ENCODE results near the gene CD40.

The CD40 gene

DNA sequence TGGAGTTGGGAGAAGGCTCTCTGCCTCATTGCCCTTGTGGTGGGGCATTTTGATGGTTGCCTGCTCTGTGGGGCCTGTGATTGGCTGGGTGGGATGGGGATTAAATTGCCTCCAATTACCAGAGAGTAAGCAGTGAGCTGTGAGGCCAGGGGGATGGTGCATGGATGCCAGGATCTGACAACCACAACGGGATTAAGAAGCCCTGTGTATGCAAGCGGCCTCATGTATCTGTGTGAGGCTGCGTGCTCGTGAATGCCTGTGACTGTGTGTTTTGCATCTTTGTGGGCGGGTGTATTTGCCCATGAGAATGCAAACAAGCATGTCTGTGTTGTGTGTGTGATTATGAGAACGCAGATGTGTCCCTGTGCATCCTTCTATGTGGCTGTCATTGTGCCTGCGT, 46.1 kb downstream of the CD40 start:
- Histone ChIP-seq H3K36me3 (ENCODE audit: control insufficient read depth, insufficient read depth, low read length) (no peaks in the 10 kb centered on the region), H3K4me3 (ENCODE audit: extremely low read depth, insufficient read depth, low read length, poor library complexity, severe bottlenecking) (no peak overlapping the region), H3K27ac (ENCODE audit: low read depth, low read length, severe bottlenecking) (no peak overlapping the region), H3K4me1 (ENCODE audit: control insufficient read depth, insufficient read depth, low read length, poor library complexity, severe bottlenecking) (no peaks in the 10 kb centered on the region), H3K9me3 (ENCODE audit: control insufficient read depth, low read length) (no peaks in the 10 kb centered on the region)
- 73 to 75% methylated on average over 7 of the region's 7 CpGs for WGBS, 2 experiments (ENCODE audit: insufficient coverage in 2 of 2)

DNA sequence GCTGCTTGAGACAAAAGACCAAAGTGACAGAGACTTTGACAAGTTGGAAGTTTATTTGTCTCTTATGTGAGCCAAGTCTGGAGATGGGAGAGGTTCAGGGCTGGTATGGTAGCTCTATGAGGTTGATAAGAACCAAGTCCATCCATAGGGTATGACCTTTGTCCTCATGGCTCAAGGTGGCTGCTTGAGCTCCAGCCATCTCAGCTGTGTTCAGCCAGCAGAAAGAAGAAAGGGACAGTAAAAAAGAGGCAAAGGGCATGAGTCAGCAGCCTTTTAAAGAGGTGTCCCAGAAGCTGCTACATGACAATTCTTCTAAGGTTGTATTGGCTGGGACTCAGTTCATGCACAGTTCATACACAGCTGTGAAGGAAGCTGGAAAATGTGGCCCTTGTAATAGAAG, 49.0 kb downstream of the CD40 start:
- Histone ChIP-seq H3K4me3 (ENCODE audit: extremely low read depth, insufficient read depth, low read length, poor library complexity, severe bottlenecking) (no peak overlapping the region), H3K4me1 (ENCODE audit: control insufficient read depth, insufficient read depth, low read length, poor library complexity, severe bottlenecking) (no peaks in the 10 kb centered on the region), H3K36me3 (ENCODE audit: control insufficient read depth, insufficient read depth, low read length) (no peaks in the 10 kb centered on the region), H3K9me3 (ENCODE audit: control insufficient read depth, low read length) (no peaks in the 10 kb centered on the region), H3K27ac (ENCODE audit: low read depth, low read length, severe bottlenecking) (no peak overlapping the region)

DNA sequence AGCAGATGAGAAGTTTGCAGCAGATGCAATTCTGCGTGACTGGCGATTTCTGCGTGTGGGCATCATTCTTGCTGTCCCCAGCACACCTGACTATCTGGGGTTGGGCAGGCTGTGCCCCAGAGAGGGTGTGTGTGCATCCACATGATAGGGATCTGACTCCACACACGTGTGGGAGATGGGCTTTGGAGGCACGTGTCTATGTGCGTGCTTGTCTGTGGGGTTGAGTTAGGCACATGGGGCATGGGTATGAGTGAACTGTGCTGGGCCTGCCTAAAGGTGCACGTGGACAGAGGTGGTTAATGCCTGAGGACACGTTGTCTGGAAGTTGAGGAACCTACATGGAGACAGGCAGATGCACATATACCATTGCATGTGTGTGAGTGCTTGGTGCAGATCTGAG, 50.3 kb downstream of the CD40 start:
- Histone ChIP-seq H3K4me1 (ENCODE audit: control insufficient read depth, insufficient read depth, low read length, poor library complexity, severe bottlenecking) (no peaks in the 10 kb centered on the region), H3K36me3 (ENCODE audit: control insufficient read depth, insufficient read depth, low read length) (no peaks in the 10 kb centered on the region), H3K27ac (ENCODE audit: low read depth, low read length, severe bottlenecking) (no peak overlapping the region), H3K4me3 (ENCODE audit: extremely low read depth, insufficient read depth, low read length, poor library complexity, severe bottlenecking) (no peak overlapping the region), H3K9me3 (ENCODE audit: control insufficient read depth, low read length) (no peaks in the 10 kb centered on the region)
- 68 to 86% methylated on average over 7 to 8 of the region's 8 CpGs for WGBS, 2 experiments (ENCODE audit: insufficient coverage in 2 of 2)

DNA sequence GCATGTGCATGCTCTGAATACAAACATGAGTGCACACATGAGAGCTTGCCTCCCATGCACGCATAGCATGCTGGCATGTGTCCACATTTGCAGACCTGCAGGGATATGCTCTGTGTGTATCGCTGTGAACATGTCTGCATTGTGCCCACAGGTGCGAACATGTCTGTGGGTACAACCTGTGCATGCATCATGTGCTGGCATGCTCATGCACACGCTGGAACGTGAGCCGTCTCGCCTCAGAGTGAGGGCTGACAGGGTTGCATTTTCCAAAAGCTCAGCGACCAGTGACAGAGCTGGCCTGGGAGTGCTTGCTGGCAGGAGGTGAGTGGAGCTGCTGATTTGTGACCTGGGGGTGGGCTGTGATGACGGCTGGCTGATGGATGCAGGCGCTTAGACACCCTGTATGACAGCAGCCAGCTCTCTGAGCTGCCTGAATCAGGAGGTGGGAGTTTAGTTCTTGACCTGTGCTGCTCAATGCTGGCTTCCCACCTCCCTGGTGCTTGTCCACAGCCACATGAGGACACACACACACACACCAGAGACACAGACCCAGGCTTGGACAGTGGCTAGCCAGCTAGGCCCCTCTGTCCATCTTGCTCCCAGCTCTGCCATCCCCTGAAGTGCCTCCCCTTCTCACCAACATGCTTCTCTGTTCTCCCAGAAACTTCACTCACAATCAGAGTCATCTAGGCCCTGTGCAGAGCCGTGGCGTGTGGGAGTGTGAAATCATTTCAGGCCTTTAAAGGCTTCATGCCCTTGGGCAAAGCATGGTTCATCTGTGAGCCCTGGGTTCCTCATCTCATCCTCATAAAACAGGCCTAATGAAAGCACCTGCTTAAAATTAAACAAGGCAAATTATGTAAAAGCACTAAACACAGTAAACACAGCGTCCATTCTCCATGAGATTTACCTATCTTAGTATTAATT, 51.4 kb downstream of the CD40 start:
- H3K4me1 ChIP-seq (ENCODE audit: control insufficient read depth, insufficient read depth, low read length, poor library complexity, severe bottlenecking) = no peaks in the 10 kb centered on the region
- 78 to 82% methylated on average over 7 to 11 of the region's 13 CpGs for whole genome bisulfite sequencing, 2 experiments (ENCODE audit: insufficient coverage in 2 of 2)
- no peak overlapping the region for H3K27ac ChIP-seq (ENCODE audit: low read depth, low read length, severe bottlenecking)
- no peaks in the 10 kb centered on the region for H3K36me3 ChIP-seq (ENCODE audit: control insufficient read depth, insufficient read depth, low read length)
- H3K9me3 ChIP-seq (ENCODE audit: control insufficient read depth, low read length) = no peaks in the 10 kb centered on the region
- H3K4me3 ChIP-seq (ENCODE audit: extremely low read depth, insufficient read depth, low read length, poor library complexity, severe bottlenecking) = no peak overlapping the region

DNA sequence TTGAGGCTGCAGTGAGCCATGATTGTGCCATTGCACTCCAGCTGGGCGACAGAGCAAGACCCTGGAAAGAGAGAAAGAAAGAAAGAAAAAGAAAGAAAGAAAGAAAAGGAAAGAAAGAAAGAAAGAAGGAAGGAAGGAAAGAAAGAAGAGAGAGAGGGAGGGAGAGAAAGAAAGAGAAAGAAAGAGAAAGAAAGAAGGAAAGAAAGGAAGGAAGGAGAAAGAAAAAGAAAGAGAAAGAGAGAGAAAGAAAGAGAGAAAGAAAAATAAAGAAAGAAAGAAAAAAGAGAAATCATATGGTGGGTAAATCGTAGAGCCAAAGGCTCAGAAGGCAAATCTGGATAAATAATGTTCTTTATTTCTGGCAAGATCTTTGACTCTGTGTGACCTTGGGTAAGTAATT, 53.4 kb downstream of the CD40 start:
- 81 to 94% methylated on average over 2 of the region's 2 CpGs for whole genome bisulfite sequencing, 2 experiments (ENCODE audit: insufficient coverage in 2 of 2)
- no peaks in the 10 kb centered on the region for H3K9me3 ChIP-seq (ENCODE audit: control insufficient read depth, low read length)
- H3K36me3 ChIP-seq (ENCODE audit: control insufficient read depth, insufficient read depth, low read length) = no peaks in the 10 kb centered on the region
- H3K4me3 ChIP-seq (ENCODE audit: extremely low read depth, insufficient read depth, low read length, poor library complexity, severe bottlenecking) = no peak overlapping the region
- H3K4me1 ChIP-seq (ENCODE audit: control insufficient read depth, insufficient read depth, low read length, poor library complexity, severe bottlenecking) = no peaks in the 10 kb centered on the region
- H3K27ac ChIP-seq (ENCODE audit: low read depth, low read length, severe bottlenecking) = no peak overlapping the region

DNA sequence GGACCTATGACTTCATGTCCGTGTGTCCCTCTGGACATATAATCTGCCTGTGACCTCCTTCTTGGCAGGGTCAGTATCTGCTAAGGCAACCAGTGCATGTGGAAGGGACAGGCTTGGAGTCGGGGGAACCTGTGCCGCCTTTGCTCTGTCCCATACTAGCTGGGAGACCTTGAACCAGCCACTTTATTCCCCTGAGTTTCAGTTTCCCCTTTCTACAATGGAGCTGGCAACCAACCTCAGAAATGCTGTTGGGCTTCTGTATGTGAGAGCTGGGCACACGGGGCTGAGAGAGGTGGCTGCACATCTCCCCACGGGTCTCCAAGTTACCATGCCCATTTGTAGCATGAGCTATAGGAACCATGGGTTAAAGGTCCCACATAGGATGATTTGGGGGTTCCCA, 53.8 kb downstream of the CD40 start:
- Histone ChIP-seq H3K36me3 (ENCODE audit: control insufficient read depth, insufficient read depth, low read length) (no peaks in the 10 kb centered on the region), H3K27ac (ENCODE audit: low read depth, low read length, severe bottlenecking) (no peak overlapping the region), H3K9me3 (ENCODE audit: control insufficient read depth, low read length) (no peaks in the 10 kb centered on the region), H3K4me1 (ENCODE audit: control insufficient read depth, insufficient read depth, low read length, poor library complexity, severe bottlenecking) (no peaks in the 10 kb centered on the region), H3K4me3 (ENCODE audit: extremely low read depth, insufficient read depth, low read length, poor library complexity, severe bottlenecking) (no peak overlapping the region)
- WGBS, 2 experiments (ENCODE audit: insufficient coverage in 2 of 2) = 76 to 85% methylated on average over 5 of the region's 5 CpGs

DNA sequence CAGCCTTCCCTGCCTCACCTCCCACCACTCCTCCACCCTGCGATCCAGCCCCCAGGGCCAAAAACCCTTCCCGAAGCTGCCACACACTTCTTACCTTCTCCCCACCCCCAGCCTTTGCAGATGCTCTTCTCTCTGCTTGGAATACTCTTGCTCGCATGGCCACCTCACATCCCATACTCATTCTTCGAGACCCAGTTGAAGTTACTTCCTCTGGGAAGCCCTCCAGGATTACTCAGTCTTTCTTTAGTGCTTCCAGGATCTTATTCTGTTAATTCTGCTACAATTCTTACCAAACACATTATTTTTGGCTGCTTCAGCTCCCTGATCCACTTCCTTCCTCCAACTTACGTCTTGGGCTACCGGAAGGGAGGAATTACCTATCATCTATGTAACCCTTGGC, 54.3 kb downstream of the CD40 start:
- H3K36me3 ChIP-seq (ENCODE audit: control insufficient read depth, insufficient read depth, low read length) = no peaks in the 10 kb centered on the region
- H3K4me1 ChIP-seq (ENCODE audit: control insufficient read depth, insufficient read depth, low read length, poor library complexity, severe bottlenecking) = no peaks in the 10 kb centered on the region
- H3K4me3 ChIP-seq (ENCODE audit: extremely low read depth, insufficient read depth, low read length, poor library complexity, severe bottlenecking) = no peak overlapping the region
- H3K9me3 ChIP-seq (ENCODE audit: control insufficient read depth, low read length) = no peaks in the 10 kb centered on the region
- 59 to 70% methylated on average over 6 of the region's 6 CpGs for WGBS, 2 experiments (ENCODE audit: insufficient coverage in 2 of 2)
- no peak overlapping the region for H3K27ac ChIP-seq (ENCODE audit: low read depth, low read length, severe bottlenecking)

DNA sequence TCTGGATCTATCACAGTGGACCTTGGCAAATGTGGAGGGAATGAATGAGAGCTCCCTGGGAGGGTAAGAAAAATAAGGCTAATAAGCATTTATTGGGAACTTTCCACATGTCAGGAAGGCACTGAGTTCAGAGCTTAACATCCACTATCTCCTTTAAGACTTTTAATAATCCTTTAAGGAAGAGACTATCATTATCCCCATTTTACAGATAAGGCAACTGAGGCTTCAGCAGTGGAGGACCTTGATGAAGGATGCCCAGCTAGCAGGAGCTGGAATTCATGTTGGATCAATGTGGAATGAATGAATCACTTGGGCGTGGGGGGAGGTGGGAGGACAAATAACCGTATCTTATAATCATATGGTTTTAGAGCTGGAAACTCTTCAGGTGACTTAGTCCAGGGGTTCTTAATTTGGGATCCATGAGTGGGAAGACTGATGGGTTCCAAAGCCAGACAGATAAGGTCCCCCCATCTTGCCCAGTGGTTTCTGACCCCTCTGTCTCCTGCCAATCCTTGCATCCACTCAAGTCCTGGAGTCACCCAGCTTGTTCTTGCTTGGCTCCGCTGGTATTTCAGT, 54.9 kb downstream of the CD40 start:
- WGBS, 2 experiments (ENCODE audit: insufficient coverage in 2 of 2) = 61 to 100% methylated on average over 2 to 3 of the region's 3 CpGs
- Histone ChIP-seq H3K4me1 (ENCODE audit: control insufficient read depth, insufficient read depth, low read length, poor library complexity, severe bottlenecking) (no peaks in the 10 kb centered on the region), H3K4me3 (ENCODE audit: extremely low read depth, insufficient read depth, low read length, poor library complexity, severe bottlenecking) (no peak overlapping the region), H3K36me3 (ENCODE audit: control insufficient read depth, insufficient read depth, low read length) (no peaks in the 10 kb centered on the region), H3K9me3 (ENCODE audit: control insufficient read depth, low read length) (no peaks in the 10 kb centered on the region), H3K27ac (ENCODE audit: low read depth, low read length, severe bottlenecking) (no peak overlapping the region)

DNA sequence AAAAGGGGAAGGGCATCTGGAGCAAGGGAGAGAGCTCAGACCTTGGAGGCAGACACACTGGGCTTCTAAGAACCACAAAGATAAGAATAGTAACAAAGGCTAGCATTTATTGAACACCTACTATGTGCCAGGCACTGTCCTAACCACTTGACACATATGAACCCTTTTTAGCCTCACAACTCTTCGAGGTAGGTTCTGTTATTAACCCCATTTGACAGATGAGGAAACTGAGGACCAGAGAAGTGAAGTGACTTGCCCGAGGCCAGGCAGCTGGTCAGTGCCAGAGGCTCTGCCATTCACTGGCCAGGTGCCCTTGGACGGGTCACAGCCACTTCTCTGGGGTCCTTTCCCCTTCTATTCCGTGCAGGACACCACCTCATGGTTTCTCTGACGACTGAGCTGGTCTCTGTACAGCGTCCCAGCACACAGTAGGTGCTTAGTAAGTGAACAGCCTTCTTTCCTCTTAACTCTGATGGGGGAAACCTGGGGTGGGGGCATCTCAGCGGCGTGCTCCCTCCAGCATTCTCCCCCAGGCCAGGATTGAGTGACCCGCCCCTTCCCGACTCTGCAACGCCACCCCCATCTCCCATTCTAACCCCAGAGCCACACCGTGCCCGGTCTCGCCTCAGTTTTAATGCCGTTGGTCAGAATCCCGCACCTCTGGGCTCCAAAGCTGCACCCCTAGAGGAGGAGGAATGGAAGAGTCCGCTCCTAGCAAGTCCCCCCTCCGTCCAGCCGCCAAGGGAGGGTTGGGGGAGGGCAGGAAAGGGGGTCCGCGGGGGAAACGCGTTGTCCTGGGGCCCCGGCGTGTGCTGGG, 55.7 kb downstream of the CD40 start:
- Histone ChIP-seq H3K36me3 (ENCODE audit: control insufficient read depth, insufficient read depth, low read length) (no peaks in the 10 kb centered on the region), H3K27ac (ENCODE audit: low read depth, low read length, severe bottlenecking) (no peak overlapping the region), H3K9me3 (ENCODE audit: control insufficient read depth, low read length) (no peaks in the 10 kb centered on the region), H3K4me3 (ENCODE audit: extremely low read depth, insufficient read depth, low read length, poor library complexity, severe bottlenecking) (no peak overlapping the region), H3K4me1 (ENCODE audit: control insufficient read depth, insufficient read depth, low read length, poor library complexity, severe bottlenecking) (no peaks in the 10 kb centered on the region)
- WGBS, 2 experiments (ENCODE audit: insufficient coverage in 2 of 2) = 38 to 39% methylated on average over 14 to 17 of the region's 25 CpGs

DNA sequence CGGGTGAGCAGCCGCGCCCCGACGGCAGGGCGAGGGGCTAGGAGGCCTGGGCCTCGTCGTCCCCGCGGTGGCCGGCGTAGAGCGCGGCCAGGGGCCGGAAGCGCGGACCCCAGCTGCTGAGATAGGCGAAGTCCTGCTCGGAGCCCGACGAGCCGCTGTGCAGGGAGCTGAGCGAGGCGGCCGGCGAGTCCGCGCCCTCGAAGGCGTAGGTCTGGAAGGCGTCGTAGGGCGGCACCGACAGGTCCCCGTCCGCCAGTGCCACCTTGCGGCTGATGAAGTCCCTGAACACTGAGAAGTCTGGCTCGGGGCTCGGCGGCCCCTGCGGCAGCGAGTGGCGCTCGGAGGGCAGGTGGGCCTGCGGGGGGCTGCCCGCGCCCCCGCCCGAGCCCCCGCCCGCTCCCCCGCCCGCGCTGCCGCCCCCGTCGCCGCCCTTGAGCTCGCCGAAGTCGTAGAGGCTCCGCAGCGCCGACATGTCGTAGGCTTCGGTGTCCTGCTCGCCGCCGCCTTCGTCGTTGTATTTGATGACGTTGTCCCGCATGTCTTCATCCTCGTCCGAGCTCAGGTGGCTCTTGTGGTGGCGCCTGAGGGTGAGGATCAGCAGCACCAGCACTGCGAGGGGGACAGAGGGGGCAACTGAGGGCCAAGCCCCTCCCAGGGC, 56.5 kb downstream of the CD40 start:
- WGBS, 2 experiments (ENCODE audit: insufficient coverage in 2 of 2) = 6 to 8% methylated on average over 58 to 60 of the region's 77 CpGs

More for the DNA sequence above, 56.5 kb downstream of the CD40 start:
- no peak overlapping the region for H3K4me3 ChIP-seq (ENCODE audit: extremely low read depth, insufficient read depth, low read length, poor library complexity, severe bottlenecking)
- H3K36me3 ChIP-seq (ENCODE audit: control insufficient read depth, insufficient read depth, low read length) = no peaks in the 10 kb centered on the region
- no peak overlapping the region for H3K27ac ChIP-seq (ENCODE audit: low read depth, low read length, severe bottlenecking)
- no peaks in the 10 kb centered on the region for H3K9me3 ChIP-seq (ENCODE audit: control insufficient read depth, low read length)
- H3K4me1 ChIP-seq (ENCODE audit: control insufficient read depth, insufficient read depth, low read length, poor library complexity, severe bottlenecking) = no peaks in the 10 kb centered on the region

Measured in mesodermal cell (in vitro differentiated cells).